Measurements from ENCODE around the gene SLFN12. TPM values are rescaled to one million over a fixed set of nuclear protein-coding genes. Genes with fewer than 3 reads are reported as not detected.

The SLFN12 gene
- total and polyA plus RNA-seq, 2 donors (not counting 1 experiment from before 2014, with no cell fraction given) = 26.1 to 34.0 TPM

- Histone ChIP-seq H3K9me3 (ENCODE audit: control insufficient read depth, insufficient read depth, low read depth, low read length) (no peaks in the 10 kb centered on the region), H3K27me3 (ENCODE audit: control insufficient read depth, insufficient read depth, low read length) (no peaks in the 10 kb centered on the region), H3K4me1 (ENCODE audit: control insufficient read depth, extremely low read depth, insufficient read depth, low read length) (peaks cover 2% of the 10 kb centered on the region), H3K27ac (ENCODE audit: insufficient read depth, low read length) (no peak overlapping the region), H2AFZ (ENCODE audit: low read length) (no peak overlapping the region), H3K9ac (ENCODE audit: insufficient read depth, low read length) (no peak overlapping the region), H4K20me1 (ENCODE audit: control insufficient read depth, extremely low read depth, insufficient read depth, low read length) (peaks cover 2% of the 10 kb centered on the region), H3K4me3 (replicated peaks in 1 of 4; ENCODE audit: control extremely low read depth in 1 of 4, insufficient read depth in 1 of 4, low read depth in 3 of 4, low read length in 4 of 4) (no peak overlapping the region), H3K36me3 (ENCODE audit: control insufficient read depth, insufficient read depth, low read length) (peaks cover 13% of the 10 kb centered on the region), H3K79me2 (ENCODE audit: control insufficient read depth, insufficient read depth, low read length) (peaks cover 26% of the 10 kb centered on the region), H3K4me2 (ENCODE audit: extremely low read depth, insufficient read depth, low read length) (no peak overlapping the region)
- no peak for DNase-seq (ENCODE audit: low read depth in 2 of 2)
- TF ChIP-seq EZH2 (IDR thresholded peaks at IDR 0.05; ENCODE audit: low read length, missing control alignments) (no peak), CTCF (conservative IDR thresholded peaks at IDR 0.05 in 1 of 2, IDR thresholded peaks at IDR 0.05 in 1 of 2; ENCODE audit: low read depth in 1 of 2, low read length in 2 of 2) (no peak)
Measured at GRCh38 chr17:35361027-35361426, 71.3 kb downstream of the SLFN12 start.

Other genes with a start within 250 kb of the SLFN12 start
- gene SLC35G3, start 238.1 kb downstream of the SLFN12 start, total RNA-seq = not detected in 2 replicates
- not detected in 2 replicates for gene SLC35G3, start 238.1 kb downstream of the SLFN12 start, polyA plus RNA-seq
- 101 and 170 TPM in 2 replicates for gene SLFN5, start 189.4 kb downstream of the SLFN12 start, total RNA-seq
- gene SLFN5, start 189.4 kb downstream of the SLFN12 start, polyA plus RNA-seq = 57.6 and 101 TPM in 2 replicates
- gene SLFN11, start 58.9 kb downstream of the SLFN12 start, total RNA-seq = 74.1 and 102 TPM in 2 replicates
- 61.3 and 63.6 TPM in 2 replicates for gene SLFN11, start 58.9 kb downstream of the SLFN12 start, polyA plus RNA-seq
- 2.0 and 2.1 TPM in 2 replicates for gene SLFN13, start 16.3 kb upstream of the SLFN12 start, total RNA-seq
- gene SLFN13, start 16.3 kb upstream of the SLFN12 start, polyA plus RNA-seq = 1.3 TPM in 2 replicates
- 0.17 and 0.26 TPM in 2 replicates for gene SLFN12L, start 105.2 kb upstream of the SLFN12 start, total RNA-seq
- gene SLFN12L, start 105.2 kb upstream of the SLFN12 start, polyA plus RNA-seq = 0.08 and 0.09 TPM in 2 replicates
- not detected in 2 replicates for gene SLFN14, start 128.3 kb upstream of the SLFN12 start, total RNA-seq
- gene SLFN14, start 128.3 kb upstream of the SLFN12 start, polyA plus RNA-seq = not detected in 2 replicates
- gene PEX12, start 146.1 kb upstream of the SLFN12 start, total RNA-seq = 6.2 and 7.1 TPM in 2 replicates
- gene PEX12, start 146.1 kb upstream of the SLFN12 start, polyA plus RNA-seq = 9.5 and 9.7 TPM in 2 replicates
- 61.6 and 109 TPM in 2 replicates for gene AP2B1, start 154.8 kb upstream of the SLFN12 start, total RNA-seq
- 226 and 236 TPM in 2 replicates for gene AP2B1, start 154.8 kb upstream of the SLFN12 start, polyA plus RNA-seq